ENCODE results near the gene LRP2BP. TPM values are rescaled to one million over a fixed set of nuclear protein-coding genes. Genes with fewer than 3 reads are reported as not detected.

Gene LRP2BP
- total RNA-seq, 2 experiments from 2014 or later = 0.60 to 1.4 TPM

DNA sequence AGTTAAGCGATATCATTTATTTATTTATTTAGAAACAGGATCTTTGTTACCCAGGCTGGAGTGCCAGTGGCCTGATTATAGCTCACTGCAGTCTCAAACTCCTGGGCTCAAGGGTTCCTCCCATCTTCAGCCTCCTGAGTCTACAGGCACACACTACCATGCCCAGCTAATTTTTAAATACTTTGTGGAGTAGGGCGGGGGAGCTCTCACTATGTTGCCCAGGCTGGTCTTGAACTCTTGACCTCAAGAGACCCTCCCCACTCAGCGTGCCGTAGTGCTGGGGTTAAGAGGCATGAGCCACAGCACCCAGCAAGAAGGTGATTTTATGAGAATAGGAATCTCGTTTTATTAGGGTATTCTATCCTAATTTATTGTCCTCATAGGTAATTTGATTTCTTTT is 33.9 kb upstream of the LRP2BP start:
- TF ChIP-seq, protein P1, sequence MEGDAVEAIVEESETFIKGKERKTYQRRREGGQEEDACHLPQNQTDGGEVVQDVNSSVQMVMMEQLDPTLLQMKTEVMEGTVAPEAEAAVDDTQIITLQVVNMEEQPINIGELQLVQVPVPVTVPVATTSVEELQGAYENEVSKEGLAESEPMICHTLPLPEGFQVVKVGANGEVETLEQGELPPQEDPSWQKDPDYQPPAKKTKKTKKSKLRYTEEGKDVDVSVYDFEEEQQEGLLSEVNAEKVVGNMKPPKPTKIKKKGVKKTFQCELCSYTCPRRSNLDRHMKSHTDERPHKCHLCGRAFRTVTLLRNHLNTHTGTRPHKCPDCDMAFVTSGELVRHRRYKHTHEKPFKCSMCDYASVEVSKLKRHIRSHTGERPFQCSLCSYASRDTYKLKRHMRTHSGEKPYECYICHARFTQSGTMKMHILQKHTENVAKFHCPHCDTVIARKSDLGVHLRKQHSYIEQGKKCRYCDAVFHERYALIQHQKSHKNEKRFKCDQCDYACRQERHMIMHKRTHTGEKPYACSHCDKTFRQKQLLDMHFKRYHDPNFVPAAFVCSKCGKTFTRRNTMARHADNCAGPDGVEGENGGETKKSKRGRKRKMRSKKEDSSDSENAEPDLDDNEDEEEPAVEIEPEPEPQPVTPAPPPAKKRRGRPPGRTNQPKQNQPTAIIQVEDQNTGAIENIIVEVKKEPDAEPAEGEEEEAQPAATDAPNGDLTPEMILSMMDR (conservative IDR thresholded peaks at IDR 0.05; ENCODE audit: low read length) = no peak
- TF ChIP-seq EZH2phosphoT487 (IDR thresholded peaks at IDR 0.05; ENCODE audit: borderline replicate concordance, low read depth, low read length) = no peak

DNA sequence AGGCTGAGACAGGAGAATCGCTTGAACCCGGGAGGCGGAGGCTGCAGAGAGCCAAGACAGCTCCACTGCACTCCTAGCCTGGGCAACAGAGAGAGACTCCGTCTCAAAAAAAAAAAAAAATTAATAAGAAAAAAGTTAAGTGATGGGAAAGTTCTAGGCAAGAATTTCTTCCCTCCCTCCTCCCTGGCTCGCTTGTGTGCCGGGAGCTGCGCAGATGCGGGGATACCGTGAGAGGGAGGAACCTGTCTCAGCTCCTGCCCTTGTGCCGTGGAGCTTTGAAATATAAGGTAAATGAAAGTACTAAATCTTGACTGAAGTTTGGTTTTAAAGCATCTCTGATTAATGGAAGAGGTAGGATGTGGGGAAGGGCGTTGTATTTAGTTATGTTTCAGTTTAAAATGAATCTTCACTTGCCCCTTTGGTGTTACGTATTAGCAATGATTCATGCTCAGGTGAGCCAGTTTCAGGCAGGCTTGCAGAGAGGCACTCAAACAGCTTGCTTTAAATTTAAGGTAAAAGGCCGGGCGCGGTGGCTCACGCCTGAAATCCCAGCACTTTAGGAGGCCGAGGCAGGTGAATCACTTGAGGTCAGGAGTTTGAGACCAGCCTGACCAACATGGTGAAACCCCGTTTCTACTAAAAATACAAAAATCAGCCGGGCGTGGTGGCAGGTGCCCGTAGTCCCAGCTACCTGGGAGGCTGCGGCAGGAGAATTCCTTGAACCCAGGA is 31.4 kb upstream of the LRP2BP start:
- H3K4me1 ChIP-seq (ENCODE audit: insufficient read depth, low read length, poor library complexity, severe bottlenecking) = peaks cover 18% of the 10 kb centered on the region
- H3K27ac ChIP-seq (ENCODE audit: low read depth, low read length, poor library complexity, severe bottlenecking) = no peak overlapping the region
- no peaks in the 10 kb centered on the region for H3K9me3 ChIP-seq (ENCODE audit: low read length)
- no peak for TF ChIP-seq EZH2phosphoT487 (IDR thresholded peaks at IDR 0.05; ENCODE audit: borderline replicate concordance, low read depth, low read length)
- TF ChIP-seq, protein P1 (conservative IDR thresholded peaks at IDR 0.05; ENCODE audit: low read length) = no peak
- peaks cover 15% of the 10 kb centered on the region for H3K79me2 ChIP-seq (ENCODE audit: insufficient read depth, low read depth, low read length)
- H3K4me2 ChIP-seq (ENCODE audit: low read length) = no peak overlapping the region
- no peak for DNase-seq (ENCODE audit: low spot score)
- H4K20me1 ChIP-seq (ENCODE audit: insufficient read depth, low read length) = no peaks in the 10 kb centered on the region
- H3K36me3 ChIP-seq (ENCODE audit: insufficient read depth, low read length) = peaks cover 4% of the 10 kb centered on the region
- H3K9me2 ChIP-seq (ENCODE audit: insufficient read depth, low read length) = no peaks in the 10 kb centered on the region
- POLR2A ChIA-PET = interaction anchor here (0.6 to 4.2 kb wide), 11 partner anchors 15 to 1750 kb away, joined by 3 to 33 read pairs (median 4); partner anchors contain the start of genes ANKRD37 and LRP2BP
- no peak overlapping the region for H2AFZ ChIP-seq (ENCODE audit: low read length)
- BruUV-seq (replicated peaks) = no TSS peak
- CTCF ChIA-PET (ENCODE audit: unreplicated experiment) = no interaction called here
- no peak overlapping the region for H3K4me3 ChIP-seq (ENCODE audit: low read depth, low read length, poor library complexity, severe bottlenecking)
- intact Hi-C loops (cut with micrococcal nuclease; ENCODE audit: unreplicated experiment) = loop anchor here (1.0 to 5.0 kb wide), 2 partner anchors 44 to 170 kb away; partner anchors contain the start of gene CCDC110

More for the DNA sequence above, 33.9 kb upstream of the LRP2BP start:
- no peaks in the 10 kb centered on the region for H3K9me2 ChIP-seq (ENCODE audit: insufficient read depth, low read length)
- DNase-seq (ENCODE audit: low spot score) = no peak
- POLR2A ChIA-PET = interaction anchor here (0.6 to 2.5 kb wide), 5 partner anchors 12 to 169 kb away, joined by 3 to 9 read pairs (median 3); no protein-coding TSS in a partner anchor
- intact Hi-C loops (cut with micrococcal nuclease; ENCODE audit: unreplicated experiment) = loop anchor here (5.0 kb wide), 1 partner anchor 168 kb away; no protein-coding TSS in a partner anchor
- no peak overlapping the region for H3K4me2 ChIP-seq (ENCODE audit: low read length)
- H3K4me3 ChIP-seq (ENCODE audit: low read depth, low read length, poor library complexity, severe bottlenecking) = no peak overlapping the region
- no peaks in the 10 kb centered on the region for H3K36me3 ChIP-seq (ENCODE audit: insufficient read depth, low read length)
- no peak overlapping the region for H3K27ac ChIP-seq (ENCODE audit: low read depth, low read length, poor library complexity, severe bottlenecking)
- H2AFZ ChIP-seq (ENCODE audit: low read length) = no peak overlapping the region
- peaks cover 4% of the 10 kb centered on the region for H3K4me1 ChIP-seq (ENCODE audit: insufficient read depth, low read length, poor library complexity, severe bottlenecking)
- H3K9me3 ChIP-seq (ENCODE audit: low read length) = no peaks in the 10 kb centered on the region
- BruUV-seq (replicated peaks) = no TSS peak
- peaks cover 8% of the 10 kb centered on the region for H3K79me2 ChIP-seq (ENCODE audit: insufficient read depth, low read depth, low read length)
- H4K20me1 ChIP-seq (ENCODE audit: insufficient read depth, low read length) = no peaks in the 10 kb centered on the region
- CTCF ChIA-PET (ENCODE audit: unreplicated experiment) = no interaction called here

Measured in OCI-LY7 (cell line).